HG02623 (cell line): ENCODE measurements around the gene PASK.

Experiments
- ATAC-seq: cut with Tn5 transposase; IDR thresholded peaks from one replicate; pipeline ENCODE4 v1.9.1; 2021; ENCODE audit warnings: moderate library complexity; ENCODE audit not compliant: unreplicated experiment

Gene PASK

GRCh38 chr2:241084856-241085444 lies 64.3 kb downstream of the PASK start:
- ATAC-seq: no peak

DNA sequence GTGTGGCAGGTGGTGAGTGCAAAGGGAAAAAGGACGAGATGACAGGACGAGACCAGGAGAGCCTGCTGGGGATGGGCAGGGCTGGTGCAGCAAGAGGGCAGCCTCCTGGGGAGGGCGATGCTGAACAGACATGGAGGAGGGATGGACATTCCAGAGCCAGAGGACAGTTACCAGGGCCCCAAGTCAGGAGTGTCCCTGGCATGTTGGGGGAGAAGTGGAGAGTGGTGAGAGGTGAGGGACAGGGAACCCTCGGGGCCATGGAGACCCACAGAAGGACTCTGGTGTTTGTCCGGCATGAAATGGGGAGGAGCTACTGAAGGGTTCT lies 66.2 kb downstream of the PASK start:
- ATAC-seq: no peak

DNA sequence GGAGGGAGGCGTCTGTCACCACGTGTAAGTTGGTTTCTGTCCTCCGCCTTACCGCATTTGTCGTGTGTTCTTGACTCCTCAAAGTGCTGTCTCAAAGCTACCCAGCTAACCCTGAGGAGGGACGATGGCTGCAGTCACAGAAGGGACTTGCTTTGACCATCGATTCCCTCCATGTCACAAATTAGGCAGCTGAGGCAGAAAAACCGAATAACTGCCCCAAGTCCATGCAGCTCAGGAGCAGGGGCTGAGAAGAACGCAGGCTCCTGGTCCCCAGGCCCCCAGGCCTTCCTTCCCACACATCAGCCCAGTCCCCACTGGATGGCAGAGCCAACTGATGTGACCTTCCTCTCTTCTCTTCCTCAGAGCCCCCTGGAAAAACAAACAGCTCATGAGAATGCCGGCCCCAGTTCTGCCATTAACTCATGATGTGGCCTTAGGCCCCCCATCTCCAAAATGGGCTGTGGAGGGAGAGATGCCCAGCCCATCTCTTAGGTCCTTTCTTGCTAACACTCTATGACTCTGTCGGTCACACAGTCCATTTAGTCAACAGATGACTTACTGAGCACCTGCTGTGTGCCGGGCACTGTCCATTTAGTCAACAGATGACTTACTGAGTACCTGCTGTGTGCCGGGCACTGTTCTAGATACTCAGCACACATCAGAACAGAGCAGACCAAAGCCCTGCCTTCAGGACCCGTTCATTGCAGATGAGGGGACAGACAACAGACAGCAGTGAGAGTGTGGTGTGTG lies 66.8 kb downstream of the PASK start:
- no peak for ATAC-seq

GRCh38 chr2:241081643-241082340 lies 67.5 kb downstream of the PASK start:
- no peak for ATAC-seq

DNA sequence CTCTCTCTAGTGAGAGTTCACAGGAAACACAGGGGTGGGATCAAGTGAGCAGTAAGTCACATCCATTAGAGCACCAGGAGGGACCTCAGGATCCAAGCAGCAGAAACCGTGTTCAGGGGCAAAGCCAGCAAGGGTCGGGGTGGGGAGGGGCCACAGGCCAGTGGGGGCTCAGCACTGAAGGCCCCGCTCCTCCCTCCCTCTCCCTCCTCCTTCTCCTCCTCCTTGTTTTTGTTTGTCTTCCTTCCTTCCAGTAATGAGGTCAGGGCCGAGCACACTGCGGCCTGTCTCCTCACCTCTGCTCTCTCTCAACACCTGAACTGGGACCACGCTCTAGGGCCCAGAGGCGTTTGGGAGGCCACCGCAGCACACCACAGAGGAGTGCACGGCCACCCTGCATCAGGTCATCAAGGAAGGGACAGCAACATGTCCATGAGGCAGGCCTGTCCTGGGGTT lies 68.1 kb downstream of the PASK start:
- ATAC-seq: no peak

DNA sequence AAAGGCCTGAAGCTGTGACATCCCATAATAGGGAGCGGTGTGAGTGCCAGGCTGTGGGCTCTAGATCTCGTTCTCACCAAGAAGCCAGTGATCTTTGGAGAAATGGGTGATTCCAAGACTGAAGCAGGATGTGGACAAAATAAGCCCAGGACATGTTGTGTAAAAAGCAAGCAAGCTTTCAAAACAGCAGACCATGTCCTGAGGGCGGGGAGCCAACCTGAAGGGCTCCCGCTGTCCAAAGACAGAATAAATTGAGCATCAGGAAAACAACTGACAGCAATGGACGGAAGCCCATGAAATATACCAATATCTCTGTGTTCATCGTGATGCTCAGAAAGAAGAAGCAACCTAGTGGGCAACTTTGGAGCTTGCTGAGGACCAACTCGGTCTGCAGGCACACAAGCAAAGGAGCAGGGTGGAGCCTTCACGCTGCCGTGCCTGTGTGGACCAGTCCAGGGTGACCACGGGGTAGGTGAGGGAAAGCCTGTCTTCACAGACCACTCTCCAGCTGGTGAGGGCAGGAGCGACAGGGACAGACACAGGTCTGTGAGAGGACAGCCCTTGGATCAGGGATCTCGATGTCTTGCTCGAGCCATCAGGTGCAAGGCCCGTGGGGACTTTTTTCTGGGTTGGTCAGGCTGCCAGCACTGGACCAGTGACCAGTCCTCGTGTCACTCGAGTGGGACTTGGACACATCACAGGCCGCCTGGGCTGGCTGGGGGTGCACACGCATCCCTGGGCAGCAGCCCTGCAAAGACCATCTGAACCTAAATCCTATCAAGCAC lies 68.7 kb downstream of the PASK start:
- ATAC-seq: no peak

GRCh38 chr2:241074901-241075540 lies 74.3 kb downstream of the PASK start:
- ATAC-seq: no peak

DNA sequence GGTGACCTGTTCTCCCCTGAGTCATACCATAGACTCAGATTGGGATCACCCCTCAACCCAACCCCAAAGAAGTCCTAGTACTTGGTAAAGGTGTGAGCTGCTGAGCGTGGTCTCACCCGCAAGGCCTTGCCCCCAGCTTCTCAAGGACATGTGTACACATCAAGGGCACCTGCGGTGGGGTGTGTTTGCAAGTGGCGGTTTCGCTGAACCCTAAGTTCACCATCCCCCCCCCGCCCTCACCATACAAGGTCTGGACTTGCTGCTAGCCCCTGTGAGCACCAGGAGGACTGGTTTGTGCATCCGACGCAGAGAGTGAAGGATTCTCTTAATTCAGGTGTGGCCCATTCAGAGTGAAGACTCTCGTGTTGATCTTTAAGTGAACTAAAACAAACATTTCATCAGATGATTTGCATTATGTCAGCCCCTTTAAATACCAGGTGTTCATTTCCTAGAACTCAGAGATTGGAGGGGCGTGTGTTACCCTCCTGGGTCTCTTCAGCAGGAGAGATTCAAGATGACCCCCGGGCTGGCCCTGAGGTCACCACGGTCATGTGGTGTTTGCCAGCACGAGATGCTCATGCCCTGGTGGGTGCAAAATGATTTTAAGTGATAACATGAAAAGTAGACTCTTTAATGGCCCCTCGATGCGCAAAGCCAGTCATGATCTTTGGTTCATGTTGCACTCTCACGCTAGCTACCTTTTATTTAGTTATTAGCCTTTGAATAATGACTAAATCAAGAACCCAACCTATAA lies 75.0 kb downstream of the PASK start:
- no peak for ATAC-seq

- ATAC-seq: no peak
Observed at GRCh38 chr2:241073166-241074064, 75.9 kb downstream of the PASK start.

- ATAC-seq: no peak
Observed at GRCh38 chr2:241072553-241073165, 76.6 kb downstream of the PASK start.

DNA sequence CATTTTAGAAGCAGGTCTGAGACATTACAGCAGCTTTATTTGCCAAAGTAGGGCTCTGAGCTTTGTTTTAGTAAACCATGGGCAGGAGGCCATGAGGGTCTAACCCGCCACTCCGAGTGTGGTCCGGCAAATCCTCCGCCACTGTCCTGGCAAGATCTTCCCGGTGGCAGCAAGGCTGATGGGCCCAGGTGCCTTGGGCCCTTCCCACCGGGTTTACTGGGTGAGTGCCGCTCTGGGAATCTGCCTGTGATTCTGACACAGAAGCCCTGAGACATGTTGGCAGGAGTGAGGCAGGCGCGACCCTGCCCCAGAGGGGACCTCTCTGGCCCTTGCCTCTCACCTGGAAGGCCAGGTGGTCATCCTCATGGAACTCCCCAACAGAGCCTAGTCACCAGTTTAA lies 77.1 kb downstream of the PASK start:
- ATAC-seq: no peak

- no peak for ATAC-seq
Observed at GRCh38 chr2:241071677-241072111, 77.6 kb downstream of the PASK start.

GRCh38 chr2:241070811-241071676 lies 78.2 kb downstream of the PASK start:
- no peak for ATAC-seq

DNA sequence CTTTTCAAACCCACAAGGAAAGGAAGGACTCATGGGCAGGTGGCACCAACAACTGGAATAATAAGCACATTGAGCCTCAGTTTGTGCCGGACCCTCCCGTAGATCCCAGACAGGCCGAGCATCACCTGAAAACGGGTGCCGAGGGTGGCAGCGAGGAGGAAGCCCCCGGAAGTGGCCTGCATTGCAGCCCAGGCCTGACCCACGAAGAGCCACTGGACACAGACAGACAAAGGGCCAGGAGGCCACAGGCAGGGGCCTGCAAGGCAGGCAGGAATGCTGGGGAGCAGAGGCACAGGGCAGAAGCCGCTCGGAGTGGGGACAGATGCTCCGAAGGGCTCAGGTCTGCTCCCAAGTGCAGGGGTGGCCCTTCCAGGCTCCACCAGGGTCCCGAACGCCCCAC lies 78.9 kb downstream of the PASK start:
- no peak for ATAC-seq

GRCh38 chr2:241069821-241070281 lies 79.4 kb downstream of the PASK start:
- ATAC-seq: no peak

GRCh38 chr2:241068942-241069810 lies 80.1 kb downstream of the PASK start:
- no peak for ATAC-seq
